ENCODE measurements around the gene ZDHHC12.

- TF ChIP-seq FOXA1 (IDR thresholded peaks at IDR 0.05) (no peak), BHLHE40 (IDR thresholded peaks at IDR 0.05; ENCODE audit: borderline replicate concordance) (no peak), FOXK2 (IDR thresholded peaks at IDR 0.05) (no peak), SUZ12 (IDR thresholded peaks at IDR 0.05) (no peak), PKNOX1 (IDR thresholded peaks at IDR 0.05) (no peak), ELF4 (IDR thresholded peaks at IDR 0.05) (no peak), FOXM1 (IDR thresholded peaks at IDR 0.05; ENCODE audit: borderline replicate concordance) (no peak), ARNT (IDR thresholded peaks at IDR 0.05) (no peak), TARDBP (IDR thresholded peaks at IDR 0.05) (no peak)
These were observed 518 bp downstream of the ZDHHC12 start for GRCh38 chr9:128723352-128723865.

All from HEK293T (cell line).